GM03348 (cell line): ENCODE results near the gene FOXA1.
"Not testable (repeated sequence)": the region's sequence is repeated elsewhere in the genome, so short reads cannot be mapped to it uniquely, and the experiment has no call there.

Experiments
- DNase-seq: peaks from one replicate; pipeline ENCODE4 v3.0.0; 2012; ENCODE audit warnings: low spot score

FOXA1 gene

DNA sequence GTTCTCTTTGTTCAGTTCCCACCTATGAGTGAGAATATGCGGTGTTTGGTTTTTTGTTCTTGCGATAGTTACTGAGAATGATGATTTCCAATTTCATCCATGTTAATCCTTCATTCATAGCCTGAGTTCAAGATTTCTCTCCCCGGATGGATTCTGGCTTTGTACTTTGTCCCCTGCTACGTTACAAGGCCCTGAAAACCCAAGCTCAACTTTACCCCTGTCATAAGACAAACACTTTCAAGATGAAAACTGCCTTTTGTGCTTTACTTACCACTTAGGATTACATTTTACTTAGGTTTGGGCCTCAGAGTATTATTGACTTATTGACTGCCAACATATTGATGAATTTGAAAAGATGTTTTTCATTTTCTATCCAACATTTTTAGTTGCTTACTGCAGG, 36.3 kb downstream of the FOXA1 start:
- no peak for DNase-seq

DNA sequence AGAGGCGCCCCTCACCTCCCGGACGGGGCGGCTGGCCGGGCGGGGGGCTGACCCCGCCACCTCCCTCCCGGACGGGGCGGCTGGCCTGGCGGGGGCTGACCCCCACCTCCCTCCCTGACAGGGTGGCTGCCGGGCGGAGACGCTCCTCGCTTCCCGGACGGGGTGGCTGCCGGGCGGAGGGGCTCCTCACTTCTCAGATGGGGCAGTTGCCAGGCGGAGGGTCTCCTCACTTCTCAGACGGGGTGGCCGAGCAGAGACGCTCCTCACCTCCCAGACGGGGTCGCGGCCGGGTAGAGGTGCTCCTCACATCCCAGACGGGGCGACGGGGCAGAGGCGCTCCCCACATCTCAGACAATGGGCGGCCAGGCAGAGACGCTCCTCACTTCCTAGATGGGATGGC, 39.5 kb downstream of the FOXA1 start:
- DNase-seq, result not testable (repeated sequence)

DNA sequence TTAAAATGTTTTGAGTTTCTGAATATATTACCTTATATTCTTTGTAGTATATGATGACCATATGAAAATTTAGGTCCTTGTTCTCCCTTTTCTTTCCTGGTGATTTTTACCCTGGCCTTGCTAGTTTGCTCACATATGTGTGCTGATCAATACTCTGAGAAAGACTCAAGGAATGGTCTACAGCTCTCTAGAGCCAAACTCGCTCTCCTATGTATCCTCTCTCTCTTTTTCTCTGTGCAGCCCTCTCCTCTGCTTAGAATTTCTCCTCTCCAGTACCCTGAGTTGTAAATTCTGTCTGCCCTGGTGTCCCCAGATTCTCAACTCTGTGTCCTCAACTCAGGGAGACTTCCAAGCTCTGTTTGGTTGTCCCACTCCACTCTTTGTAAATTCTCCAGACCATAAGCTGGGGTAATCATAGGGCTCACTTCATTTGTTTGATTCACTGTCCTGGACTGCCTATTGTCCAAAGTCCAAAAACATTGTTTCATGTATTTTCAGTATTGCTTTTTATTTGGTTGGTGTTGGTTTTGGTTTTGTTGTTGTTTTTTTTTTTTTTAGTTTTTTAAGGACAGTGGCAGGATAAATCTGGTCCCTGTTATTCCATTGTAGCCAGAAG, 41.0 kb downstream of the FOXA1 start:
- no peak for DNase-seq

DNA sequence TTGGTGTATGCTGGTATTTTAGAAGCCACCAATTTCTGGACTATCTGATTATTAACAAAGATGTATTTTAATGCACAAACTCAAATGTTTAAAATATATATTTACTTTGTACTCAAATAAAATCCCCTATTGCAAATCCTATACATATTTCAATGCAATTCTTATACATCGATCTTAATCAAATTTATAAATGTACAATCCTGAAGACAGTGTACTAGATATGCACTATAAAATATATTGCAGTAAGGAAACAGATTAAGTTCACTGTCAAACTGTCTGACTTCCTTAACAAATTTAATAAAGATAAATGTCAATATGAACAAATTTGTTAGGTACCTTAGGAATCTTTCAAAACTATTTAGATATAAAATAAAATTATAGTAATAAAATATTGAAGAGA, 43.9 kb downstream of the FOXA1 start:
- no peak for DNase-seq

DNA sequence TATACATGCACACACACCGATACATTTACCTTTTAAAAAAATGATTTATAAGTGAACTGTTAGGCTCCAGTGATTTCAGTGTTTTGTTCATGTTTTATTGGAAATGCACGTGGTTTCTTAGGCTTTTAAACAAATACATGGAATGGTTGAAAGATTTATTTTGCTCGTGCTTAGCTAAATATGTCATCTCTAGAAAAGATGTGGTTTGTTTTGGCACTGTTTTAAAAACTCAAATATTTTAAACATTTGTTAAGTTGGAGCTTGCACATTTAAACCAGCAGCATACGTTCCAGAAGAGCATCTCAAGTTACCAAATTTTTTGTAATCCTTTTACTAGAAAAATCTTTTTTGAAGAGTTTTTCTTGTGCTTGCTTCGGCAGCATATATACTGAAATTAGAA, 44.5 kb downstream of the FOXA1 start:
- peak; percentile 31 for DNase-seq

DNA sequence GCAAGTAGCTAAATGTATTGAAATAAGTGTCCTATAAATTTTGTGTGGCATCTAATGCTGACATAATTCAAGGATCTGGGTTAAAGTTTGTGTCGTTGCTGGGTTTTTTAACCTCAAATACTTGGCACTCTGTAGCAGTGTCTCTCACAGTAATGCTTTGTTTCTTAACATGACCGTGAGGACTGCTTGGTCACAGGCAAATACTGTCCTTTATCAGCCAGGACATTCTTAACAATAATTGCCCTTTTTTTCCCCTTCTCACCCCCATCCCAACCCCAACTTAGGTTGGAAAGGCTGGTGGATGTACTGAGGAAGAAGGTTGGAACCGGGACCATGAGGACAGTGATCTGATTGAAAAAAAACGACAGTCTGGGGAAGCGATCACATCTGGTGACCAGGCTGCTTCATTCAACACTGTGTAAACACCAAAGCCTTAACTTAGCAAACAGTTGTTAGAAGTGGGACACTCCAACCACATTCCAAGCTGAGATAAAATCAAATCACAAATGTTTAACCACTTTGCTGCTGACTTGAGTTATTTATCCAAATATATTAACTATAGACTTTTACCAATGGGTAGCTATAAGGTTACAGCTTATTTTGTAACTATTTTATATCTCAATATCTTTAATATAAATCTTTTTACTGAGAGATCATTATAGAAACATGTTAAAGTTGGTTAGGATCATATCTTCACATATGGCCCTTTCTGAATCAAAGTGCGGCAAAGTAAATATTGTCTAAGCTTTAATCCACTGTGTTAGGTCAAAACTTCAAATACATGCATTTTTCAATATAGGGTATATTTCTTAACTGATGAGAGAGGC, 48.2 kb downstream of the FOXA1 start:
- peak; percentile 26 for DNase-seq

DNA sequence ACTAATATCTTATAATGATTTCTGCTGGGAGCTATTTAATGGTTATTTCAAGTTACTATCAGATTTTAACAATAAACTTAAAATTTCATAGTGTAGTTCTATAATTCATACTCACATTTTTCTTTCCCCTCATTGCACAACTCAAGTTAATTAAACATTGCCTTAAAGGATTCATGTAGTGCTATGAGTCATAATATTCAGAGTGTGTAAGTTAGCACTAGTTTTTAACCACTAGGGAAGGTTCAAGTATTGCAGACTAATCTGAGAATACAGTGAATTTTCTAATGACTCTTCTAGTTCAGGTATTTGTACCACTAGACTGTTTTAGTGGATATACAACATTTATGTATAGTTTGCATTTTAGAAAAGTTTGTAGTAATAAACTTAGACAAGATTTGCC, 49.9 kb downstream of the FOXA1 start:
- DNase-seq, result no peak

DNA sequence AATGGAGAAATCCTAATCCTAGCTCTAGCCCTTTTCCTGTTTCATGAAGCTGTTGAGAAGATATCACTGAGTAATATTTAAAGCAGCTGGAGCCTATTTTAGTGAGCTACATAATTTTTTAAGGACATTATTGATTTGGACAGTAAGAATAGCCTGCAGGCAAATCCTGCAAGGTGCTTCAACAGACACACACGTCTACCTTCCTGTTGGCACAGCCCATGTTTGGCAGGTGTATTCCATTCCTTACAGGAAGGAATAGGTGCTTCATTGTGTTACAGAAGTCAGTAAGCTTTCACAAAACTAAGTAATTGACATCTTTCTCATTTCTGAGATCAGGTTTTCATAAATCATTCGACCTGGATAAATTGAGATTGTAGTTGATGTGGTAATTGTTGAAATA, 50.6 kb downstream of the FOXA1 start:
- no peak for DNase-seq

DNA sequence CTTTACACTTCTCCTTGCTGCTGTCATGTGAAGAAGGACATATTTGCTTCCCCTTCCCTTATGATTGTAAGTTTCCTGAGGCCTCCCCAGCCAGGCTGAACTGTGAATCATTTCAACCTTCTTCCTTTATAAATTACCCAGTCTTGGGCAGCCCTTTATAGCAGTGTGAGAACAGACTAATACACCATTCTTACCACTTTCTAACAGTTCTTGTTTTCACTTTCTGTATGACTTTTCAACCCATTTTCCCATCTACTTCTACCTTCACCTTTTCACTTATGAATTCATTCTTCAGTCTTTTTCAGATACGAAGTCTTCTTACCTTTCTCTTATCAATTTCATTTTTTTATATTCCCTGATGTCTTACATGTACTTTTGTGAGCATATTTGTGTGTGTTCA, 55.1 kb downstream of the FOXA1 start:
- no peak for DNase-seq
